ENCODE measurements around the gene FAM3D.

DNA sequence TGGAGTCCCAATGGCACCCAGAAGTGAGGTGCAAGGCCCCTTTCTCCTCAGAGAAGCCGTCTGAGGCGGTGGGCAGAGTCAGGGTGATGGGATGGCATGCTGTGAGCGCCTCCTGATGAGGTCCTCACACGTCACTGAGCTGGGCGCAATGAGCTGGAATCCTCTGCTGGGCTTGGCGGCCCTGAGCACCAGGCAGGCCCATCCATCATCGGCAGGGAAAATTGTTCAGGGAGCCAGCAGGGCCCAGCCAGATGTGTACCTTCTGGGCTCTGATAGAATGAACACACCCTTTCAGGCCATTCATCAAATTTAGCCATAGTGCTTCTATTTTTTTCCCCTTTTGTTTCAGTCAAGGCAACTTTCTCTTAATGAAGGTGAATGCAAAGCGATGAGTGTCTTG, 43.7 kb downstream of the FAM3D start:
- TF ChIP-seq, protein P1, sequence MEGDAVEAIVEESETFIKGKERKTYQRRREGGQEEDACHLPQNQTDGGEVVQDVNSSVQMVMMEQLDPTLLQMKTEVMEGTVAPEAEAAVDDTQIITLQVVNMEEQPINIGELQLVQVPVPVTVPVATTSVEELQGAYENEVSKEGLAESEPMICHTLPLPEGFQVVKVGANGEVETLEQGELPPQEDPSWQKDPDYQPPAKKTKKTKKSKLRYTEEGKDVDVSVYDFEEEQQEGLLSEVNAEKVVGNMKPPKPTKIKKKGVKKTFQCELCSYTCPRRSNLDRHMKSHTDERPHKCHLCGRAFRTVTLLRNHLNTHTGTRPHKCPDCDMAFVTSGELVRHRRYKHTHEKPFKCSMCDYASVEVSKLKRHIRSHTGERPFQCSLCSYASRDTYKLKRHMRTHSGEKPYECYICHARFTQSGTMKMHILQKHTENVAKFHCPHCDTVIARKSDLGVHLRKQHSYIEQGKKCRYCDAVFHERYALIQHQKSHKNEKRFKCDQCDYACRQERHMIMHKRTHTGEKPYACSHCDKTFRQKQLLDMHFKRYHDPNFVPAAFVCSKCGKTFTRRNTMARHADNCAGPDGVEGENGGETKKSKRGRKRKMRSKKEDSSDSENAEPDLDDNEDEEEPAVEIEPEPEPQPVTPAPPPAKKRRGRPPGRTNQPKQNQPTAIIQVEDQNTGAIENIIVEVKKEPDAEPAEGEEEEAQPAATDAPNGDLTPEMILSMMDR (IDR thresholded peaks at IDR 0.05; ENCODE audit: low read depth, low read length, poor library complexity, severe bottlenecking): no peak
- no peak for TF ChIP-seq EZH2phosphoT487 (IDR thresholded peaks at IDR 0.05; ENCODE audit: borderline replicate concordance, low read length)

All from DOHH2 (cell line).